HEK293T (cell line): ENCODE measurements around the gene KRT25.

Source experiments
- CTCF ChIA-PET: fragments of 350-600 bp; formaldehyde crosslinking; extraction: SDS; loops from one replicate; lab custom pipeline; 2021; ENCODE audit warnings: antibody characterized with exemption, inconsistent platforms; lab: Yijun Ruan, JAX
- POLR2A ChIA-PET: fragments of 350-600 bp; formaldehyde crosslinking; extraction: SDS; loops from one replicate; lab custom pipeline; 2020; ENCODE audit warnings: antibody characterized with exemption, inconsistent platforms; lab: Yijun Ruan, JAX
- DNase-seq: peaks from one replicate; pipeline ENCODE4 v3.0.0; 2012; ENCODE audit warnings: mixed read lengths; ENCODE audit errors: extremely low spot score
- ARNT ChIP-seq: fragments of 450-650 bp; IDR thresholded peaks from 2 replicates; pipeline ENCODE4 v1.6.1; 2017; ENCODE audit warnings: mild to moderate bottlenecking
- BHLHE40 ChIP-seq: fragments of 450-650 bp; IDR thresholded peaks from 2 replicates; pipeline ENCODE4 v1.6.1; 2016; ENCODE audit warnings: mild to moderate bottlenecking, moderate library complexity, borderline replicate concordance
- CTBP1 ChIP-seq: fragments of 450-650 bp; IDR thresholded peaks from 2 replicates; pipeline ENCODE4 v1.6.1; 2016; ENCODE audit warnings: borderline replicate concordance
- ELF4 ChIP-seq: fragments of 450-650 bp; IDR thresholded peaks from 2 replicates; pipeline ENCODE4 v1.6.1; 2017; ENCODE audit warnings: antibody characterized with exemption
- FOXA1 ChIP-seq: fragments of 450-650 bp; IDR thresholded peaks from 2 replicates; pipeline ENCODE4 v1.6.1; 2016; ENCODE audit warnings: mild to moderate bottlenecking
- FOXK2 ChIP-seq: fragments of 450-650 bp; IDR thresholded peaks from 2 replicates; pipeline ENCODE4 v1.6.1; 2016; ENCODE audit warnings: mild to moderate bottlenecking
- FOXM1 ChIP-seq: fragments of 450-650 bp; IDR thresholded peaks from 2 replicates; pipeline ENCODE4 v1.6.1; 2017; ENCODE audit warnings: mild to moderate bottlenecking, borderline replicate concordance
- HDGF ChIP-seq: fragments of 450-650 bp; IDR thresholded peaks from 2 replicates; pipeline ENCODE4 v1.6.1; 2017; ENCODE audit warnings: antibody characterized with exemption, borderline replicate concordance
- L3MBTL2 ChIP-seq: fragments of 450-650 bp; conservative IDR thresholded peaks from 2 replicates; pipeline ENCODE4 v1.6.1; 2016; ENCODE audit warnings: mild to moderate bottlenecking
- LEF1 ChIP-seq: fragments of 450-650 bp; IDR thresholded peaks from 2 replicates; pipeline ENCODE4 v1.6.1; 2017; ENCODE audit warnings: mild to moderate bottlenecking, borderline replicate concordance
- NFRKB ChIP-seq: fragments of 450-650 bp; IDR thresholded peaks from 2 replicates; pipeline ENCODE4 v1.6.1; 2016; ENCODE audit warnings: mild to moderate bottlenecking, moderate library complexity
- PKNOX1 ChIP-seq: fragments of 450-650 bp; IDR thresholded peaks from 2 replicates; pipeline ENCODE4 v1.6.1; 2016
- SP1 ChIP-seq: fragments of 450-650 bp; IDR thresholded peaks from 2 replicates; pipeline ENCODE4 v1.6.1; 2017
- SUZ12 ChIP-seq: fragments of 450-650 bp; IDR thresholded peaks from 2 replicates; pipeline ENCODE4 v1.6.1; 2016; ENCODE audit warnings: mild to moderate bottlenecking
- TARDBP ChIP-seq: fragments of 450-650 bp; IDR thresholded peaks from 2 replicates; pipeline ENCODE4 v1.6.1; 2016
- ZNF384 ChIP-seq: fragments of 450-650 bp; IDR thresholded peaks from 2 replicates; pipeline ENCODE4 v1.6.1; 2016

Gene KRT25

GRCh38 chr17:40702271-40702670 lies 52.9 kb downstream of the KRT25 start:
- POLR2A ChIA-PET, result no interaction called here
- no peak for TF ChIP-seq FOXK2
- TF ChIP-seq ARNT, result no peak
- TF ChIP-seq LEF1, result no peak
- TF ChIP-seq ELF4, result no peak
- TF ChIP-seq PKNOX1, result no peak
- TF ChIP-seq FOXM1, result no peak
- no peak for TF ChIP-seq FOXA1
- no peak for TF ChIP-seq CTBP1
- no peak for TF ChIP-seq SP1
- TF ChIP-seq L3MBTL2, result no peak
- TF ChIP-seq SUZ12, result no peak
- TF ChIP-seq BHLHE40, result no peak
- no peak for TF ChIP-seq ZNF384
- no peak for TF ChIP-seq TARDBP
- TF ChIP-seq NFRKB, result no peak
- no peak for TF ChIP-seq HDGF
- CTCF ChIA-PET, result interaction anchor here (0.7 to 1.2 kb wide), 2 partner anchors 87 to 702 kb away, joined by 3 to 4 read pairs; no protein-coding TSS in a partner anchor
- no peak for DNase-seq

GRCh38 chr17:40699853-40700252 lies 55.3 kb downstream of the KRT25 start:
- TF ChIP-seq NFRKB (no peak), SP1 (no peak), FOXA1 (no peak), BHLHE40 (no peak), FOXM1 (no peak)
- ChIA-PET CTCF (interaction anchor here (0.6 kb wide), 1 partner anchor 34 kb away, joined by 3 read pairs; no protein-coding TSS in a partner anchor), POLR2A (interaction anchor here (1.3 kb wide), 1 partner anchor 52 kb away, joined by 4 read pairs; the partner anchor contains the start of gene SMARCE1)
- DNase-seq, result no peak

- ChIA-PET CTCF (no interaction called here), POLR2A (interaction anchor here (1.3 kb wide), 1 partner anchor 52 kb away, joined by 4 read pairs; the partner anchor contains the start of gene SMARCE1)
These were observed 55.8 kb downstream of the KRT25 start for GRCh38 chr17:40699371-40699770.

More at GRCh38 chr17:40699371-40699770, 55.8 kb downstream of the KRT25 start:
- no peak for DNase-seq
- TF ChIP-seq TARDBP, result no peak
- no peak for TF ChIP-seq SP1
- no peak for TF ChIP-seq HDGF
- TF ChIP-seq FOXM1, result no peak
- no peak for TF ChIP-seq L3MBTL2
- no peak for TF ChIP-seq CTBP1
